SJCRH30 (cell line): ENCODE measurements around the gene DENND1A. TPM values are rescaled to one million over a fixed set of nuclear protein-coding genes. Genes with fewer than 3 reads are reported as not detected.
"Not testable (repeated sequence)": the region's sequence is repeated elsewhere in the genome, so short reads cannot be mapped to it uniquely, and the experiment has no call there.

Experiments used
- DNase-seq, 2 experiments: peaks; one replicate each; pipeline ENCODE4 v3.0.0-alpha.2; 2015 to 2020
- H3K27ac ChIP-seq: fragments of 250-450 bp; sonication (Bioruptor Pico); 2 replicates; pipeline ENCODE4 v1.5.1; 2020; ENCODE audit warnings: mild to moderate bottlenecking, moderate library complexity
- H3K27me3 ChIP-seq: fragments of 250-450 bp; sonication (Bioruptor Pico); 2 replicates; pipeline ENCODE4 v1.5.1; 2020; ENCODE audit warnings: mild to moderate bottlenecking, moderate library complexity
- H3K36me3 ChIP-seq: fragments of 250-450 bp; sonication (Bioruptor Pico); 2 replicates; pipeline ENCODE4 v1.5.1; 2020; ENCODE audit warnings: mild to moderate bottlenecking, moderate library complexity
- H3K4me1 ChIP-seq: fragments of 250-450 bp; sonication (Bioruptor Pico); 2 replicates; pipeline ENCODE4 v1.5.1; 2020; ENCODE audit warnings: mild to moderate bottlenecking, moderate library complexity
- H3K4me3 ChIP-seq: fragments of 250-450 bp; sonication (Bioruptor Pico); 2 replicates; pipeline ENCODE4 v1.5.1; 2020; ENCODE audit warnings: mild to moderate bottlenecking, moderate library complexity
- H3K9me3 ChIP-seq: fragments of 250-450 bp; sonication (Bioruptor Pico); replicated peaks from 2 replicates; pipeline ENCODE4 v1.5.1; 2020; ENCODE audit warnings: mild to moderate bottlenecking, moderate library complexity
- total RNA-seq: library from RNA; depleted of rRNA; stranded (reverse); fragments of >200 nt; shearing (Covaris generic); gene quantifications from 2 replicates; pipeline ENCODE4 v1.2.3, GENCODE V29; 2014

The DENND1A gene
- total RNA-seq, 1 experiment from 2014 or later: 41.3 TPM

- DNase-seq: no peak
- H3K4me1 ChIP-seq: peaks cover 7% of the 10 kb centered on the region
- no peaks in the 10 kb centered on the region for H3K27me3 ChIP-seq
- H3K9me3 ChIP-seq: no peaks in the 10 kb centered on the region
- no peak overlapping the region for H3K27ac ChIP-seq
- H3K4me3 ChIP-seq: no peak overlapping the region
- no peaks in the 10 kb centered on the region for H3K36me3 ChIP-seq
These were observed 113.0 kb downstream of the DENND1A start for GRCh38 chr9:123816817-123817472.

GRCh38 chr9:123815856-123816255 is 114.1 kb downstream of the DENND1A start:
- H3K4me3 ChIP-seq, H3K4me1 ChIP-seq, H3K27ac ChIP-seq, H3K9me3 ChIP-seq, DNase-seq, H3K36me3 ChIP-seq, H3K27me3 ChIP-seq: not testable (repeated sequence)

DNA sequence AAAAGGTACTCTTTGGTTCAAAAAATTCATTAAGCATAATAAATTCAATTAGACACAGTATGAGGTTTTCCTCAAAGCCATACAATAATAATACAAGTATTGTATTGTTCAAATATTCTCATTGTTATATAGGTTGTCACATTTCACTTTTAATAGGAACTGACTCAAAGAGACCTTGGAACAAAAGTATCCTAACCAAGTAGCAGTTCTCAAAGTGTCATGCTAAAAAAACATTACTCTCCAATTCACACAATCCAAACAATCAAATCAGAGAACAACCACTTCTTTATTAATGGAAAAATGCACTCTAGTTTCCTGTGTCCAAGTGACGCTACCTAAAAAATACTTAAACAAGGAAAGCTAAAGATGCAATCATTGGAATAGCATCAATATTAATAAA is 115.4 kb downstream of the DENND1A start:
- Histone ChIP-seq H3K4me1 (peaks cover 7% of the 10 kb centered on the region), H3K27me3 (no peaks in the 10 kb centered on the region), H3K27ac (no peak overlapping the region), H3K9me3 (no peaks in the 10 kb centered on the region), H3K4me3 (no peak overlapping the region), H3K36me3 (no peaks in the 10 kb centered on the region)
- no peak for DNase-seq

DNA sequence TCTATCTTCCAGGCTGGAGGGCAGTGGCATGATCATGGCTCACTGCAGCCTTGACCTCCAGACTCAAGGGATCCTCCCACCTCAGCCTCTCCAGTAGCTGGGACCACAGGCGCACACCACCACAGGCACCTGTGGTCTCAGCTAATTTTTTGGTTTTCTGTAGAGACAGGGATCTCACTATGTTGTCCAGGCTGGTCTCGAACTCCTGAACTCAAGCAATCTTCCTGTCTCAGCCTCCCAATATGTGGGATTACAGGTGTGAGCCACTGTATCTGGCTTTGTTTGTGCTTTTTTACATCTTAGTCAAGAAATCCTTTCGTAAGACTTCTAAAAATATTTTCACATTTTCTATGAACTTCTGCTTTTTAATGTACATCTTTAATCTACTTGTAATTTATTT is 116.9 kb downstream of the DENND1A start:
- Histone ChIP-seq H3K4me3 (no peak overlapping the region), H3K4me1 (peaks cover 7% of the 10 kb centered on the region), H3K9me3 (no peaks in the 10 kb centered on the region), H3K27me3 (no peaks in the 10 kb centered on the region), H3K36me3 (no peaks in the 10 kb centered on the region), H3K27ac (no peak overlapping the region)
- DNase-seq: no peak

GRCh38 chr9:123807251-123807650 is 122.7 kb downstream of the DENND1A start:
- Histone ChIP-seq H3K9me3 (no peaks in the 10 kb centered on the region), H3K36me3 (no peaks in the 10 kb centered on the region), H3K27ac (no peak overlapping the region), H3K27me3 (no peaks in the 10 kb centered on the region), H3K4me1 (no peaks in the 10 kb centered on the region), H3K4me3 (no peak overlapping the region)
- DNase-seq: no peak

GRCh38 chr9:123806829-123807228 is 123.1 kb downstream of the DENND1A start:
- H3K36me3 ChIP-seq: no peaks in the 10 kb centered on the region
- no peak overlapping the region for H3K27ac ChIP-seq
- DNase-seq: no peak
- H3K9me3 ChIP-seq: no peaks in the 10 kb centered on the region
- no peaks in the 10 kb centered on the region for H3K27me3 ChIP-seq
- H3K4me3 ChIP-seq: no peak overlapping the region
- H3K4me1 ChIP-seq: no peaks in the 10 kb centered on the region

- DNase-seq: peak in 1 of 2 experiments; percentile 67
- Histone ChIP-seq H3K36me3 (no peaks in the 10 kb centered on the region), H3K27me3 (no peaks in the 10 kb centered on the region), H3K4me1 (peaks cover 18% of the 10 kb centered on the region), H3K4me3 (no peak overlapping the region), H3K9me3 (no peaks in the 10 kb centered on the region), H3K27ac (peak overlapping the region; percentile 35)
These were observed 131.7 kb downstream of the DENND1A start for GRCh38 chr9:123798195-123798594.

DNA sequence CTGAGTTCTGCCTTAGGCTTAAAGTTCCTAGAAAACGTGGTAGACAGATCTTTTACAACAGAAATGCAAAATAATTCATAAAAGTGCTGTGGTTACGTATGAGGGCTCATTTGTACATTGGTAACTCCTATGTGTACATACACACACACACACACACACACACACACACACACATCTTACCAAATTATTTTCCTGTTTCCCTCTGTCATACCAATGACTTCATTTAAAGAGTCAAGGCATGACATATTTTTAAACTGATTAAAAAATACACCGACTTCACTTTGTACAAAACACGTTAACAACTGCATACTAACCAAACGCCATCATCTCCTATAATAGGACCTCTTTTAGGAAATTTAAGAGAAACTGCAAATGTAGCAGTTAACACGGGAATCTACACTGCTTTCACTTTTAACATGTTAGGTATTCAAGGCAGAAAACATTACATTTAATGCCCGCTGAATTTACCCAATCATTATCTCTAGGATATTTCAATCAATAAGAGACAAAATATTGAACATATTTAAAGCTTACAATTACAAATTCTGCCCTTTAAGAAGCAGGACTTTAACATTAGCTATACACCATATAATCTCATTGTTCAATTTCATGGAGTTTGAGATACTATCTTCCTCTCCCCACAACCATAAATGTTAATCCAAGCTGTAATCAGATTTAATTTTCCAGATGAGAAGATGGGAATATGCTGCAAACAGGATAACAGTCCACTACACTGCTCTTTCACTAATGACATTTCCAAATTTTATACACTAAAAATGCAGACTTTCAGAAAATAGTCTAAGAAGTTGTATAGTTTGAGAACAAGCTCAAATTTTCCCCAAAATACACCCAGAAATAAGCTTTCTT is 133.1 kb downstream of the DENND1A start:
- DNase-seq: no peak
- Histone ChIP-seq H3K4me3 (no peak overlapping the region), H3K27me3 (no peaks in the 10 kb centered on the region), H3K9me3 (no peaks in the 10 kb centered on the region), H3K36me3 (no peaks in the 10 kb centered on the region), H3K27ac (no peak overlapping the region), H3K4me1 (peaks cover 18% of the 10 kb centered on the region)

DNA sequence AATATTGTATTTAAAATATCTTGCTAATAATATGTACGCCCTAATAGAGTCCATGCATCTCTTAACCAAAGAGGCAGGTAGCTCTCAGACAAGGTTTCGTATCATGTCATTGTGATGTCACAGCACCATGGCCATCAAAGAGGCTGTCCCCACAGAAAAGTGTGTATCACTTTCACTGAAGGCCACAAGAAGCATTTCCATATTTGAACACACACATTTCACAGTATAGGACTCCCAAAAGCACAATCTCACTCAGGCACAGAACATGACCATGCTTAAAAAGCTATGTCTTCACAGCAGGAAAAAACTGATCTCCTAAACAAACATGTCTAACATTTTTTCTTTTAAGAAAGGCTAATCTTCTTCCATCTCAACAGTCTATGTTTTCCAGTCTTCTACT is 133.8 kb downstream of the DENND1A start:
- no peaks in the 10 kb centered on the region for H3K27me3 ChIP-seq
- no peaks in the 10 kb centered on the region for H3K36me3 ChIP-seq
- peaks cover 18% of the 10 kb centered on the region for H3K4me1 ChIP-seq
- no peak overlapping the region for H3K27ac ChIP-seq
- H3K9me3 ChIP-seq: no peaks in the 10 kb centered on the region
- no peak overlapping the region for H3K4me3 ChIP-seq
- no peak for DNase-seq

GRCh38 chr9:123795336-123795735 is 134.6 kb downstream of the DENND1A start:
- Histone ChIP-seq H3K27me3 (no peaks in the 10 kb centered on the region), H3K4me3 (no peak overlapping the region), H3K27ac (no peak overlapping the region), H3K36me3 (no peaks in the 10 kb centered on the region), H3K4me1 (peaks cover 18% of the 10 kb centered on the region), H3K9me3 (no peaks in the 10 kb centered on the region)
- no peak for DNase-seq

- Histone ChIP-seq H3K4me3 (no peak overlapping the region), H3K27ac (no peak overlapping the region), H3K27me3 (no peaks in the 10 kb centered on the region), H3K9me3 (no peaks in the 10 kb centered on the region), H3K4me1 (peaks cover 7% of the 10 kb centered on the region), H3K36me3 (no peaks in the 10 kb centered on the region)
- DNase-seq: no peak
These were observed 137.4 kb downstream of the DENND1A start for GRCh38 chr9:123792501-123792900.

- DNase-seq: no peak
- Histone ChIP-seq H3K27ac (no peak overlapping the region), H3K4me3 (no peak overlapping the region), H3K36me3 (no peaks in the 10 kb centered on the region), H3K27me3 (no peaks in the 10 kb centered on the region), H3K9me3 (no peaks in the 10 kb centered on the region), H3K4me1 (no peaks in the 10 kb centered on the region)
These were observed 140.2 kb downstream of the DENND1A start for GRCh38 chr9:123789554-123790292.

GRCh38 chr9:123787416-123787815 is 142.5 kb downstream of the DENND1A start:
- H3K4me3 ChIP-seq: no peak overlapping the region
- no peaks in the 10 kb centered on the region for H3K36me3 ChIP-seq
- H3K9me3 ChIP-seq: no peaks in the 10 kb centered on the region
- no peaks in the 10 kb centered on the region for H3K27me3 ChIP-seq
- DNase-seq: no peak
- H3K27ac ChIP-seq: no peak overlapping the region
- H3K4me1 ChIP-seq: no peaks in the 10 kb centered on the region

DNA sequence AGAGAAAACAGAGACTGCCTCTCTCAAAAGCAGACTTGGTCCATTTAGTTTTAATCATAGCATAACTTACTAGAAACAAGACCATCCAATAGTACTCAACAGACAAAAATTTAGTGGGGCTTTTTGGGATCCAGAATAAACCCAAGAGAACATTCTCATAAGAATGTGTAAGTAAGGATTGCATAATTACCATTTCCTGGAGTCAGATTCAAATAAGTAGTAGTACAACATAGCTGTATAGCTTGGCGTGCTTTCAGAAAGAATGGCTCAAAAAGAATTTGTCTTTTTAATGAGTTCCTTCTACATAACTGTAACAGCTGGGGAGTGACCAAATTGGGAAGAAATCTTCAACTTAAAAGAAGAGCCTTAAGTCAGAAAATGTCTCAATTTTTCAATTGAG is 145.4 kb downstream of the DENND1A start:
- no peaks in the 10 kb centered on the region for H3K36me3 ChIP-seq
- H3K9me3 ChIP-seq: no peaks in the 10 kb centered on the region
- no peak overlapping the region for H3K27ac ChIP-seq
- no peaks in the 10 kb centered on the region for H3K27me3 ChIP-seq
- DNase-seq: no peak
- H3K4me3 ChIP-seq: no peak overlapping the region
- no peaks in the 10 kb centered on the region for H3K4me1 ChIP-seq

- H3K4me3 ChIP-seq: no peak overlapping the region
- no peaks in the 10 kb centered on the region for H3K9me3 ChIP-seq
- peaks cover 25% of the 10 kb centered on the region for H3K4me1 ChIP-seq
- H3K27ac ChIP-seq: no peak overlapping the region
- peak; percentile 72 to 76 for DNase-seq
- no peaks in the 10 kb centered on the region for H3K36me3 ChIP-seq
- H3K27me3 ChIP-seq: no peaks in the 10 kb centered on the region
These were observed 151.6 kb downstream of the DENND1A start for GRCh38 chr9:123778232-123778902.
